Tibial artery (tissue), 4 donors: ENCODE results near the gene FAM200C.

Experiments
- DNase-seq, 2 donors: peaks; one replicate each; pipeline ENCODE4 v3.0.0-alpha.2; 2019
- H3K27ac ChIP-seq, 2 donors: fragments of 200-600 bp; sonication (generic) in 1 of 2; 1 replicate in 1 of 2; 2 replicates in 1 of 2; pipeline ENCODE4 v1.5.1; 2018 to 2019; ENCODE audit warnings: mild to moderate bottlenecking in 1 of 2
- H3K27me3 ChIP-seq, 2 donors: fragments of 200-600 bp; sonication (generic) in 1 of 2; one replicate each; pipeline versions ENCODE4 v1.5.1 to v1.6.0; 2016 to 2019
- H3K36me3 ChIP-seq, 3 donors: fragments of 200-600 bp; sonication (generic) in 2 of 3; one replicate each; pipeline ENCODE4 v1.5.1; 2016 to 2019; ENCODE audit warnings: mild to moderate bottlenecking in 2 of 3
- H3K4me1 ChIP-seq, 4 donors: fragments of 200-600 bp; sonication (generic) in 2 of 4; 1 replicate in 3 of 4; 2 replicates in 1 of 4; pipeline ENCODE4 v1.5.1; 2016 to 2019
- H3K4me3 ChIP-seq, 2 donors: fragments of 200-600 bp; sonication (generic) in 1 of 2; 1 replicate in 1 of 2; 2 replicates in 1 of 2; pipeline ENCODE4 v1.5.1; 2018 to 2019; ENCODE audit warnings: mild to moderate bottlenecking in 2 of 2
- H3K9me3 ChIP-seq, 3 donors: fragments of 200-600 bp; sonication (generic) in 1 of 3; one replicate each; pipeline ENCODE4 v1.5.1; 2016 to 2019
- intact Hi-C: fragments of 100-400 bp; cut with DNase I; formaldehyde crosslinking; loops from one replicate; pipeline ENCODE4 v1.15.0; 2023; ENCODE audit warnings: low total_unique reads
- TF ChIP-seq, protein P1 (sequence below), 2 experiments: fragments of 200-600 bp in 1 of 2; fragments of 450-650 bp in 1 of 2; IDR thresholded peaks; one replicate each; pipeline ENCODE4 v1.5.1; 2017 to 2019; ENCODE audit warnings: antibody characterized with exemption in 2 of 2, mild to moderate bottlenecking in 1 of 2, moderate library complexity in 1 of 2

Gene FAM200C

DNA sequence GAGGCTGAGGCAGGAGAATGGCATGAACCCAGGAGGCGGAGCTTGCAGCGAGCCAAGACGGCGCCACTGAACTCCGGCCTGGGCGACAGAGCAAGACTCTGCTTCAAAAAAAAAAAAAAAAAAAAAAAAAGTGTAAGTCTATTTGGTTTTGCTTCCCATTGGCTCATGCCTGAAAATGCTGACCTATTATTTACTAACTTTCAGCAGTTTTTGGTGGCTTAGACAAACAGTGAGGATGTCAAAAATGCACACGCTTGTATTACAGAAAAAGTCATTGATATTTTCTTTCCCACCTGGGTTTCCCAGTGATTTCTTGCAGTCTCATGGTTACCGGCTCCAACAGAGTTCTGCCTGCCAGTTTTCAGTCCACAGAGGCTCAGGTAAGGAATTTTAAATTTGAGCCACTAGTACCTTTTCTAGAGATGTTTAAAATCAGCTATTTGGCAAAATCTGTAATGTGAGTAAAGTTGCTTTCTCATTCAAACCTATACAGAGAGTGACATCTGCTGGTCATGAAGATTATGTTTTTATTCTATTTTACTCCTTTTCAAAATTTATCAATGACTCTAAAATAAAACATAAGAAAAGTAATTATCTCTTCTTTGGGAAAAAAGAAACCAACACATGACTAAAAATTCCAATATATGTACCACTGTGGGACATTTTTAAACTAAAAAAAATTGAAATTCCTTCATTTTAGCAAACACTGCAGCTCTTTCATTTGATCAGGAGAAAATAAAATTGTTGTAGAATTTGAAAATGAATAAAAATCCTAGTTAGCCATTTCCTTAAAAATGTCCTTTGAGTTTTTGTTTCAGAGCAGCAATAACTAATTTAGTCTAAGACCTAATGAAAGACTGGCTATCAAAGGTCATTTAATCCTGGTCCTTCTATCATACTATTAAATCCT is 8.8 kb downstream of the FAM200C start:
- Histone ChIP-seq H3K27ac (no peak overlapping the region), H3K36me3 (peaks cover 0 to 9% (median 0%) of the 10 kb centered on the region in 3 donors), H3K4me1 (peaks cover 0 to 17% (median 6%) of the 10 kb centered on the region in 4 donors), H3K27me3 (no peaks in the 10 kb centered on the region), H3K4me3 (no peak overlapping the region), H3K9me3 (peaks cover 0 to 12% (median 12%) of the 10 kb centered on the region in 3 donors)
- intact Hi-C loops: no loop called here
- no peak for DNase-seq
- TF ChIP-seq, protein P1, sequence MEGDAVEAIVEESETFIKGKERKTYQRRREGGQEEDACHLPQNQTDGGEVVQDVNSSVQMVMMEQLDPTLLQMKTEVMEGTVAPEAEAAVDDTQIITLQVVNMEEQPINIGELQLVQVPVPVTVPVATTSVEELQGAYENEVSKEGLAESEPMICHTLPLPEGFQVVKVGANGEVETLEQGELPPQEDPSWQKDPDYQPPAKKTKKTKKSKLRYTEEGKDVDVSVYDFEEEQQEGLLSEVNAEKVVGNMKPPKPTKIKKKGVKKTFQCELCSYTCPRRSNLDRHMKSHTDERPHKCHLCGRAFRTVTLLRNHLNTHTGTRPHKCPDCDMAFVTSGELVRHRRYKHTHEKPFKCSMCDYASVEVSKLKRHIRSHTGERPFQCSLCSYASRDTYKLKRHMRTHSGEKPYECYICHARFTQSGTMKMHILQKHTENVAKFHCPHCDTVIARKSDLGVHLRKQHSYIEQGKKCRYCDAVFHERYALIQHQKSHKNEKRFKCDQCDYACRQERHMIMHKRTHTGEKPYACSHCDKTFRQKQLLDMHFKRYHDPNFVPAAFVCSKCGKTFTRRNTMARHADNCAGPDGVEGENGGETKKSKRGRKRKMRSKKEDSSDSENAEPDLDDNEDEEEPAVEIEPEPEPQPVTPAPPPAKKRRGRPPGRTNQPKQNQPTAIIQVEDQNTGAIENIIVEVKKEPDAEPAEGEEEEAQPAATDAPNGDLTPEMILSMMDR (IDR thresholded peaks at IDR 0.05): peak; percentile 55 to 60

DNA sequence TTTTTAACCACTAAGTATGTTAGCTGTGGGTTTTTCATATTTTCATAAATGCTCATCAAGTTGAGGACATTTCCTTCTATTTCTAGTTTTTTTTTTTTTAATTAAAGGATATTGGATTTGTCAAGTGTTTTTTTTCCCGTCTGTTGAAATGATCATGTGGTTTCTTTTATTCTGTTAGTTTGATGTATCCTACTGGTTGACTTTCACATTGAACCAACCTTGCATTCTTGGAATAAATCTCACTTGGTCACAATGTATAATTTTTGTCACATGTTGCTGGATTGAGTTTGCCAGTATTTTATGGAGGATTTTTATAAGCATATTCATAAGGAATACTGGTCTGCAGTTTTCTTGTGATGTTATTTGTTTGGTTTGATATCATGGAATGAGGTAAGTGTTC is 12.4 kb downstream of the FAM200C start:
- Histone ChIP-seq H3K4me1 (no peaks in the 10 kb centered on the region), H3K27ac (no peak overlapping the region), H3K4me3 (no peak overlapping the region), H3K27me3 (no peaks in the 10 kb centered on the region), H3K9me3 (peaks cover 0 to 12% (median 12%) of the 10 kb centered on the region in 3 donors), H3K36me3 (peaks cover 0 to 9% (median 0%) of the 10 kb centered on the region in 3 donors)
- intact Hi-C loops: loop anchor here (5.0 kb wide), 1 partner anchor 190 kb away; no protein-coding TSS in a partner anchor
- no peak for DNase-seq
- TF ChIP-seq, protein P1 (IDR thresholded peaks at IDR 0.05): no peak

DNA sequence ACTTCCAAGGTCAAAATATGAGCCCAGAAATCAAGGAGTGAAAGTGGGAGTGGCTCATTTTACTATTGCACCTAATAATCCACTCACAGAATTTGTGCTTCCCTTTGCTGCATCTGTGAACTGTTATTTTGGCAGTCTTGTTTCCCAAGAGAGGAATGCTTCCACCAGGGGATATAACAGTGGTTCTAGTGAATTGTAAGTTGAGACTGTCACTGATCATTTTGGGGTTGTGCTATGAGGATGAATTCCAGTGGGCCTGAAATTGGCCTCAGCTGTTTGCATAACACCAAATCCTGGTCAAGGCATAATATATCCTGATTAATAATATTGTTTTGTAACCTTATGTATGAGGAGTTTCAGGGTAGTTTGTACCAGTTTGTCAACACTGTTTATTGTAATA is 14.4 kb downstream of the FAM200C start:
- Histone ChIP-seq H3K36me3 (peaks cover 0 to 9% (median 0%) of the 10 kb centered on the region in 3 donors), H3K4me3 (no peak overlapping the region), H3K4me1 (no peaks in the 10 kb centered on the region), H3K27ac (no peak overlapping the region), H3K9me3 (peaks cover 0 to 12% (median 12%) of the 10 kb centered on the region in 3 donors), H3K27me3 (no peaks in the 10 kb centered on the region)
- intact Hi-C loops: loop anchor here (5.0 kb wide), 1 partner anchor 188 kb away; no protein-coding TSS in a partner anchor
- DNase-seq: no peak
- TF ChIP-seq, protein P1 (IDR thresholded peaks at IDR 0.05): no peak

DNA sequence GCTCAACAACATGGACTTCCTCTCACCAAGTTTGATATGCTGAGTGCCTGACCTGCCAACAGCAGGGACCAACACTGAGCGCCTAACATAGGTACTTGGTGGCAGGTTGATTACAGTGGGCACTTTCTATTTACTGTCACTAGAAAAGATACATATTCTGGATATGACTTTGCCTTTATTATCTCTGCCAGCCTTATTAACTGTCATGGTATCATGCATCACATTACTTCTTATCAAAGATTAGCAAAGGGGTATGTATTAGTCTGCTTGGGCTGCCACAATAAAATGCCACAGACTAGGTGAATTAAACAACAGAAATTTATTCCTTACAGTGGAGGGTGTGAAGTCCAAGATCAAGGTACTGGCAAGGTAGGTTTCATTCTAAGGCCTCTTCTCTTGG is 15.2 kb downstream of the FAM200C start:
- Histone ChIP-seq H3K27ac (no peak overlapping the region), H3K27me3 (no peaks in the 10 kb centered on the region), H3K4me3 (no peak overlapping the region), H3K4me1 (no peaks in the 10 kb centered on the region), H3K36me3 (peaks cover 0 to 9% (median 0%) of the 10 kb centered on the region in 3 donors), H3K9me3 (peaks cover 0 to 12% (median 12%) of the 10 kb centered on the region in 3 donors)
- DNase-seq: no peak
- intact Hi-C loops: loop anchor here (5.0 kb wide), 1 partner anchor 187 kb away; no protein-coding TSS in a partner anchor
- TF ChIP-seq, protein P1 (IDR thresholded peaks at IDR 0.05): no peak

DNA sequence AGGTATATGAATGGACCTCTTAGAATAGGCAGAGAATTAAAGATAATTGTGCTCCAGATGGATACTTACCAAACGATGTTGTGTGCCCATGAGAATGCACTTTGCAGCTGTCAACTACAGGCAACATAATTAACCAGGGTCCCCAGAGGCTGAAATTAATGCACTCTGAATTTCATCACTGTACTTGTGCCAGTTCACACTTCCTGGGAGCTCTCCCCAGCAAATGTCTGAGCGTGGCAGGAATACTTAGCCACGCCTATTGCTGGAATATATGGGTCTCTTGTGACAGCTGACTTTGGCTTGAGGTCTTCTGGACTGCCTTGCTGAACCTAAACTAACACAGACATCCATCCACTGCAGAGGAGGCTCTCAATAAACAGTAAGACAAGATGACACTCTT is 17.5 kb downstream of the FAM200C start:
- Histone ChIP-seq H3K27me3 (no peaks in the 10 kb centered on the region), H3K27ac (no peak overlapping the region), H3K36me3 (peaks cover 0 to 4% (median 0%) of the 10 kb centered on the region in 3 donors), H3K4me1 (no peaks in the 10 kb centered on the region), H3K9me3 (peaks cover 0 to 6% (median 4%) of the 10 kb centered on the region in 3 donors), H3K4me3 (no peak overlapping the region)
- intact Hi-C loops: no loop called here
- no peak for DNase-seq
- TF ChIP-seq, protein P1 (IDR thresholded peaks at IDR 0.05): no peak
